Right lobe of liver (tissue), 4 donors: ENCODE data around the gene LCP1.

Experiments used
- POLR2A ChIP-seq: fragments of 450-650 bp; IDR thresholded peaks from one replicate; pipeline ENCODE4 v1.6.1; 2017; ENCODE audit warnings: antibody characterized with exemption, mild to moderate bottlenecking
- TF ChIP-seq, protein P1 (sequence below), 4 donors: fragments of 200-600 bp in 3 of 4; fragments of 450-650 bp in 1 of 4; IDR thresholded peaks; one replicate each; pipeline versions ENCODE4 v1.5.1 to v1.8.0; 2016 to 2022; ENCODE audit warnings: antibody characterized with exemption in 4 of 4, mild to moderate bottlenecking in 2 of 4
- donor health status: DM: no; HTN: no; CAD: no.
- donor health status: DM: no; HTN: no; CAD: no.
- donor health status: DM: no; HTN: yes; CAD: no.

DNA sequence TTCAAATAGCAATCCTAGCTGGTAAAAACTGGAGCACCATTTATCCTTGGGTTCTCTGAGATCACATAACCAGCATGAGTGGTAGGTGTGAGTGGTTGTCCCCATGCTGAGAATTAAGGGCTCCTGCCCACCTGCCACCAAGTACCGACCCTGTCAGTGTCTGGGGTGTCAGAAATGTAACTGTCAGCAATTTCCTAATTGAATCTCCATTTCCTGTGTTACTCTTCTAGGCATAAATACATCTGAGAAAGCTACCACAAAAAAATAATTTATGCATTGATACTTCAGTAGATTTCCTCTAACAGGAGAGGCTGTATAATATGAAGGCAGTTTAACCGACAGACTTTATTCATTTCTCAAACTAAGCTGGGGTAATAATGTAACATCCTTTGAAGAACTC, 102.2 kb downstream of the LCP1 start:
- TF ChIP-seq, protein P1, sequence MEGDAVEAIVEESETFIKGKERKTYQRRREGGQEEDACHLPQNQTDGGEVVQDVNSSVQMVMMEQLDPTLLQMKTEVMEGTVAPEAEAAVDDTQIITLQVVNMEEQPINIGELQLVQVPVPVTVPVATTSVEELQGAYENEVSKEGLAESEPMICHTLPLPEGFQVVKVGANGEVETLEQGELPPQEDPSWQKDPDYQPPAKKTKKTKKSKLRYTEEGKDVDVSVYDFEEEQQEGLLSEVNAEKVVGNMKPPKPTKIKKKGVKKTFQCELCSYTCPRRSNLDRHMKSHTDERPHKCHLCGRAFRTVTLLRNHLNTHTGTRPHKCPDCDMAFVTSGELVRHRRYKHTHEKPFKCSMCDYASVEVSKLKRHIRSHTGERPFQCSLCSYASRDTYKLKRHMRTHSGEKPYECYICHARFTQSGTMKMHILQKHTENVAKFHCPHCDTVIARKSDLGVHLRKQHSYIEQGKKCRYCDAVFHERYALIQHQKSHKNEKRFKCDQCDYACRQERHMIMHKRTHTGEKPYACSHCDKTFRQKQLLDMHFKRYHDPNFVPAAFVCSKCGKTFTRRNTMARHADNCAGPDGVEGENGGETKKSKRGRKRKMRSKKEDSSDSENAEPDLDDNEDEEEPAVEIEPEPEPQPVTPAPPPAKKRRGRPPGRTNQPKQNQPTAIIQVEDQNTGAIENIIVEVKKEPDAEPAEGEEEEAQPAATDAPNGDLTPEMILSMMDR (IDR thresholded peaks at IDR 0.05) = no peak
- TF ChIP-seq POLR2A = no peak
